Measurements from ENCODE around the gene ANKRD35.

Gene ANKRD35

DNA sequence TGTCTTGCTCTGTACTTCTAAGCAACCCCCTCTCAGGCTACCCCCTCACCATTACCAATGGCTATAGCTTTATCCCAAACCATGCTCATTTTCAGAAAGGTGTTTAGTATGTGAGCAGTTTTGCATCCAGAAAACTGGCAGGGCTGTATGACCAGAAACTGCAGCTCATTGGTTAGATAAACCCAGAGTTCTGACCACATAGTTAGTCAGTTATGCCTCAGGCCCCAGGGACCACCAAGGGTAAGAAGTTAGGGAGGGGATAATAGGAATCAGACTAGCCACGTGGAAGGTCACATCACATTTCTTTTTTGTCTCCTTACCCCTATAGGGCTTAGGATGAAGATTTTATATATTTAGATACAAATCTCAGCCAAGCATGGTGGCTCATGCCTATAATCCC, 23.0 kb upstream of the ANKRD35 start:
- no peak overlapping the region for H3K27ac ChIP-seq (ENCODE audit: insufficient read depth in 1 of 2, low read depth in 1 of 2, low read length in 2 of 2, poor library complexity in 1 of 2, severe bottlenecking in 2 of 2)
- no peaks in the 10 kb centered on the region for H3K27me3 ChIP-seq (replicated peaks in 2 of 5; ENCODE audit: control insufficient read depth in 4 of 5, insufficient read depth in 5 of 5, low read length in 4 of 5)
- POLR2A ChIA-PET, result interaction anchor here (0.6 kb wide), 1 partner anchor 62 kb away, joined by 3 read pairs; no protein-coding TSS in a partner anchor
- no peak overlapping the region for H3K4me3 ChIP-seq (ENCODE audit: control insufficient read depth in 1 of 7, extremely low read depth in 1 of 7, insufficient read depth in 4 of 7, low read depth in 2 of 7, low read length in 6 of 7)
- H3K4me1 ChIP-seq (ENCODE audit: control extremely low read depth in 1 of 4, control insufficient read depth in 4 of 4, insufficient read depth in 4 of 4, low read length in 3 of 4), result peaks cover 0 to 2% (median 0%) of the 10 kb centered on the region in 4 experiments
- no peaks in the 10 kb centered on the region for H3K9me3 ChIP-seq (ENCODE audit: control extremely low read depth in 1 of 5, control insufficient read depth in 4 of 5, insufficient read depth in 2 of 5, low read depth in 1 of 5, low read length in 4 of 5)
- CTCF ChIA-PET, result interaction anchor here (0.6 to 8.6 kb wide), 13 partner anchors 9 to 1176 kb away, joined by 3 to 131 read pairs (median 4); partner anchors contain the start of genes ANKRD34A, ANKRD35, NUDT17 and PIAS3
- H3K36me3 ChIP-seq (ENCODE audit: control insufficient read depth in 4 of 4, insufficient read depth in 4 of 4, low read length in 3 of 4), result peaks cover 4 to 23% (median 16%) of the 10 kb centered on the region in 4 experiments
- WGBS (ENCODE audit: insufficient coverage), result no CpG with 5 or more reads among the region's 1 CpG
- no peak for DNase-seq

- POLR2A ChIA-PET, result no interaction called here
- Histone ChIP-seq H3K27ac (ENCODE audit: insufficient read depth in 1 of 2, low read depth in 1 of 2, low read length in 2 of 2, poor library complexity in 1 of 2, severe bottlenecking in 2 of 2) (no peak overlapping the region), H3K4me3 (ENCODE audit: control insufficient read depth in 1 of 7, extremely low read depth in 1 of 7, insufficient read depth in 4 of 7, low read depth in 2 of 7, low read length in 6 of 7) (no peak overlapping the region), H3K27me3 (replicated peaks in 2 of 5; ENCODE audit: control insufficient read depth in 4 of 5, insufficient read depth in 5 of 5, low read length in 4 of 5) (peaks cover 0 to 2% (median 0%) of the 10 kb centered on the region in 5 experiments), H3K36me3 (ENCODE audit: control insufficient read depth in 4 of 4, insufficient read depth in 4 of 4, low read length in 3 of 4) (peaks cover 2 to 15% (median 9%) of the 10 kb centered on the region in 4 experiments), H3K9me3 (ENCODE audit: control extremely low read depth in 1 of 5, control insufficient read depth in 4 of 5, insufficient read depth in 2 of 5, low read depth in 1 of 5, low read length in 4 of 5) (no peaks in the 10 kb centered on the region), H3K4me1 (ENCODE audit: control extremely low read depth in 1 of 4, control insufficient read depth in 4 of 4, insufficient read depth in 4 of 4, low read length in 3 of 4) (peaks cover 0 to 2% (median 0%) of the 10 kb centered on the region in 4 experiments)
- WGBS (ENCODE audit: insufficient coverage), result 96% methylated on average over 3 of the region's 10 CpGs
- CTCF ChIA-PET, result interaction anchor here (1.3 to 8.6 kb wide), 6 partner anchors 8 to 60 kb away, joined by 3 to 131 read pairs (median 4); partner anchors contain the start of genes ANKRD35 and NUDT17
- no peak for DNase-seq
These were observed 21.5 kb upstream of the ANKRD35 start for GRCh38 chr1:145906954-145907753.

DNA sequence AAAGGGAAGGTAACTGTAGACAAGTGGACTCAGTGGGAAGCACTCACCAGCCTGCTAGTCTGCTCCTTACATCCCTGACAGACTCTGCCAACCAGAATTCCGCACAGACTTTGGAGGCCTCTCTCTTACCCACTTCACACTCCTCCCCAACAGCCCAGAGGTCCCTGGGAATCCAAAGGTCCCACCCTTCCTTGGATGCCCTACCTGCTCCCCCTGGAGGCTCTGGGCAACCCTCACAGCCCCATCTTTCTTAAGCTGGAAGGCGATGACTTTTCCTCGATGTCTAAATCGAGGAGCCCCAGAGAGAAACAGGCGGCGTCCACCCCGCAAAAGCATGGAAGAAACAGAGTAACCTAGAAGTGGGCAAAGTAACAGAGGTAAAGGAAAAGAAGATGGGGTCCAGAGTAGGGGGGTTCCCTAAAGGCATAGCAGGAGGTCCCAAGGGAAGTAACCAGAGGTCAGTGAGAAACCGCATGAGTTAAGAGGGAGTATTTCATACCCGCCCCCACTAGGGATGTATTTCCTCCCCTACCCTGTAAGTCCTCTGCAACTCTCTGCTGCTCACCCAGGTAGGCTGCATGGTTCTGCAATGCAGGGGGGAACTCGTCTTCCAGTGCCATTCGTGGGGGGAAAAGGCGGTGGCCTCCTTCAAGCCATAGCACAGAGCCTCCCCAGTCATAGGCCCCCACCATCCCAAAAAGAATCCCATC, 15.8 kb upstream of the ANKRD35 start:
- H3K36me3 ChIP-seq (ENCODE audit: control insufficient read depth in 4 of 4, insufficient read depth in 4 of 4, low read length in 3 of 4), result no peaks in the 10 kb centered on the region
- CTCF ChIA-PET, result interaction anchor here (0.9 to 2.3 kb wide), 3 partner anchors 10 to 63 kb away, joined by 3 to 10 read pairs (median 4); no protein-coding TSS in a partner anchor
- no peak overlapping the region for H3K4me3 ChIP-seq (ENCODE audit: control insufficient read depth in 1 of 7, extremely low read depth in 1 of 7, insufficient read depth in 4 of 7, low read depth in 2 of 7, low read length in 6 of 7)
- no peaks in the 10 kb centered on the region for H3K4me1 ChIP-seq (ENCODE audit: control extremely low read depth in 1 of 4, control insufficient read depth in 4 of 4, insufficient read depth in 4 of 4, low read length in 3 of 4)
- WGBS (ENCODE audit: insufficient coverage), result 96% methylated on average over 6 of the region's 12 CpGs
- POLR2A ChIA-PET, result no interaction called here
- no peak for DNase-seq
- no peaks in the 10 kb centered on the region for H3K9me3 ChIP-seq (ENCODE audit: control extremely low read depth in 1 of 5, control insufficient read depth in 4 of 5, insufficient read depth in 2 of 5, low read depth in 1 of 5, low read length in 4 of 5)
- H3K27ac ChIP-seq (ENCODE audit: insufficient read depth in 1 of 2, low read depth in 1 of 2, low read length in 2 of 2, poor library complexity in 1 of 2, severe bottlenecking in 2 of 2), result no peak overlapping the region
- peaks cover 0 to 2% (median 0%) of the 10 kb centered on the region in 5 experiments for H3K27me3 ChIP-seq (replicated peaks in 2 of 5; ENCODE audit: control insufficient read depth in 4 of 5, insufficient read depth in 5 of 5, low read length in 4 of 5)

DNA sequence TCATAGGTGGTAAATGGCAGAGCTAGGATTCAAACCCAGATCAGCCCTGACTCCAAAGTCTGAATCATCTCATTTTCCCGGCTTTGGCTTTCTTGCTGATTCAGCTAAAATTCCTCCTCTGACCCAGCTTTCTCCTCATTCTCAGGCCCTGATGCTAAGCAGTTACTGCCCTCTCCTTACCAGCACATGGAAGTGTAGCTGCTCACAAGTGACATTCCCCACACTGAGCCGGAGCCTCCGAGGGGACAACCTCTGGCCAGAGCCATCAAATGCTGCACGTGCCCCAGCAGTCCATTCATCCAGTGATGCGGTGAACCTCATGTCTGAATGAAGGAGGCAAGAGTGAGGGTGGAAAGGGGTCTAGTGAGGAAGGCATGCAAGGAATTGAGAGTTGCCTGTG, 13.1 kb upstream of the ANKRD35 start:
- Histone ChIP-seq H3K4me3 (ENCODE audit: control insufficient read depth in 1 of 7, extremely low read depth in 1 of 7, insufficient read depth in 4 of 7, low read depth in 2 of 7, low read length in 6 of 7) (no peak overlapping the region), H3K4me1 (ENCODE audit: control extremely low read depth in 1 of 4, control insufficient read depth in 4 of 4, insufficient read depth in 4 of 4, low read length in 3 of 4) (no peaks in the 10 kb centered on the region), H3K9me3 (ENCODE audit: control extremely low read depth in 1 of 5, control insufficient read depth in 4 of 5, insufficient read depth in 2 of 5, low read depth in 1 of 5, low read length in 4 of 5) (no peaks in the 10 kb centered on the region), H3K36me3 (ENCODE audit: control insufficient read depth in 4 of 4, insufficient read depth in 4 of 4, low read length in 3 of 4) (no peaks in the 10 kb centered on the region), H3K27me3 (replicated peaks in 2 of 5; ENCODE audit: control insufficient read depth in 4 of 5, insufficient read depth in 5 of 5, low read length in 4 of 5) (peaks cover 0 to 2% (median 0%) of the 10 kb centered on the region in 5 experiments), H3K27ac (ENCODE audit: insufficient read depth in 1 of 2, low read depth in 1 of 2, low read length in 2 of 2, poor library complexity in 1 of 2, severe bottlenecking in 2 of 2) (no peak overlapping the region)
- CTCF ChIA-PET, result interaction anchor here (1.4 to 2.4 kb wide), 2 partner anchors 11 to 15 kb away, joined by 3 to 21 read pairs; partner anchors contain the start of gene ITGA10
- DNase-seq, result no peak
- WGBS (ENCODE audit: insufficient coverage), result 96% methylated on average over 5 of the region's 5 CpGs
- POLR2A ChIA-PET, result no interaction called here

DNA sequence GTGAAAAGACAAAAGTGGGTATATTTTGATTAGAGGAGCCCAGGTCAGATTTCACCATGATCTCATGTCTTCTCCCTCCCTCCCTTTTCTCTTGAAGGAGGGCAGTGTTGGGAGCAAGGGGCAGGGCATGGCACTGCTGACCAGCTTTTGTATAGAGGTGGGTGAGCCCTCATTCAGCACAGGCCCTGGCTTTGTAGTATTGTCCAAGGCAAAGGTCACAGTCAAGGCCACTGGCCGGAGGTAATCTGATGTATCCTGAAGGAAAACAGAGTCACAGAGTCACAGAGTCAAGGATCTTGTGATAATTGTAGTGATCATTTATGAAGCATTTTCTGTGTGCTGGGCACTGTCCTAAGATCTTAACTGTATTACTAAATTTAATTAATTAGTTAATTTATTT, 12.3 kb upstream of the ANKRD35 start:
- Histone ChIP-seq H3K4me1 (ENCODE audit: control extremely low read depth in 1 of 4, control insufficient read depth in 4 of 4, insufficient read depth in 4 of 4, low read length in 3 of 4) (peaks cover 0 to under 1% (median 0%) of the 10 kb centered on the region in 4 experiments), H3K36me3 (ENCODE audit: control insufficient read depth in 4 of 4, insufficient read depth in 4 of 4, low read length in 3 of 4) (no peaks in the 10 kb centered on the region), H3K27me3 (replicated peaks in 2 of 5; ENCODE audit: control insufficient read depth in 4 of 5, insufficient read depth in 5 of 5, low read length in 4 of 5) (peaks cover 0 to 2% (median 0%) of the 10 kb centered on the region in 5 experiments), H3K9me3 (ENCODE audit: control extremely low read depth in 1 of 5, control insufficient read depth in 4 of 5, insufficient read depth in 2 of 5, low read depth in 1 of 5, low read length in 4 of 5) (no peaks in the 10 kb centered on the region), H3K27ac (ENCODE audit: insufficient read depth in 1 of 2, low read depth in 1 of 2, low read length in 2 of 2, poor library complexity in 1 of 2, severe bottlenecking in 2 of 2) (no peak overlapping the region), H3K4me3 (ENCODE audit: control insufficient read depth in 1 of 7, extremely low read depth in 1 of 7, insufficient read depth in 4 of 7, low read depth in 2 of 7, low read length in 6 of 7) (no peak overlapping the region)
- ChIA-PET CTCF (interaction anchor here (1.2 to 2.4 kb wide), 2 partner anchors 8 to 12 kb away, joined by 3 to 21 read pairs; partner anchors contain the start of gene ITGA10), POLR2A (no interaction called here)
- WGBS (ENCODE audit: insufficient coverage), result 80% methylated on average over 1 of the region's 1 CpG
- no peak for DNase-seq

DNA sequence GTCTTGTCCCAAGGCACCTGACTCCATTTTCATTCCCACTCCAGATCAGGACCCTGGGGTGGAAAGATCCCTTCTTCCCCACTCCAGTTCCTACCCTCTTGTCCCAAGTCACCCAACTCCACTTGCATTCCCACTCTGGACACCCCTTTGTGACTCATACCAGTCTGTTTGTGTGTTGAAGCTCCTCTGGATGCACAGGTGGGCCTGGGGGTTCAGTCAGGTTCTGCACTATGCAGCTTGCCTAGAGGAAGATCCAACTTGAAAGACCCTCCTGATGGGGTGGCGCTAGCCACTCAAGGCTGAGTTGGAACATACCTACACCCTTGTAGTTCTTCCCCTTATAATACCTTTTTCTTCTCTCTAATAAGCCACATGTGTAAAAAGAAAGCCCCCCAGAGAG, 9.8 kb upstream of the ANKRD35 start:
- ChIA-PET POLR2A (interaction anchor here (0.6 kb wide), 1 partner anchor 10 kb away, joined by 6 read pairs; no protein-coding TSS in a partner anchor), CTCF (interaction anchor here (1.0 to 2.7 kb wide), 10 partner anchors 9 to 51 kb away, joined by 3 to 13 read pairs (median 4); partner anchors contain the start of genes ITGA10, NUDT17 and RBM8A)
- Histone ChIP-seq H3K4me3 (ENCODE audit: control insufficient read depth in 1 of 7, extremely low read depth in 1 of 7, insufficient read depth in 4 of 7, low read depth in 2 of 7, low read length in 6 of 7) (no peak overlapping the region), H3K9me3 (ENCODE audit: control extremely low read depth in 1 of 5, control insufficient read depth in 4 of 5, insufficient read depth in 2 of 5, low read depth in 1 of 5, low read length in 4 of 5) (no peaks in the 10 kb centered on the region), H3K27me3 (replicated peaks in 2 of 5; ENCODE audit: control insufficient read depth in 4 of 5, insufficient read depth in 5 of 5, low read length in 4 of 5) (no peaks in the 10 kb centered on the region), H3K36me3 (ENCODE audit: control insufficient read depth in 4 of 4, insufficient read depth in 4 of 4, low read length in 3 of 4) (no peaks in the 10 kb centered on the region), H3K4me1 (ENCODE audit: control extremely low read depth in 1 of 4, control insufficient read depth in 4 of 4, insufficient read depth in 4 of 4, low read length in 3 of 4) (peaks cover 0 to 15% (median 9%) of the 10 kb centered on the region in 4 experiments), H3K27ac (ENCODE audit: insufficient read depth in 1 of 2, low read depth in 1 of 2, low read length in 2 of 2, poor library complexity in 1 of 2, severe bottlenecking in 2 of 2) (no peak overlapping the region)
- 100% methylated on average over 1 of the region's 1 CpG for WGBS (ENCODE audit: insufficient coverage)
- DNase-seq, result no peak
